Keratinocyte (primary cell): ENCODE data around the gene SIM1. TPM values are rescaled to one million over a fixed set of nuclear protein-coding genes. Genes with fewer than 3 reads are reported as not detected.

Experiments
- DNase-seq: peaks from one replicate; pipeline ENCODE4 v3.0.0-alpha.2; 2011; ENCODE audit warnings: low read depth, missing footprints, low spot score
- FAIRE-seq: peaks from 2 replicates; lab custom pipeline; 2011; peaks lifted over from hg19 to GRCh38; lab: Jason Lieb, UNC
- H2AFZ ChIP-seq: 2 replicates; pipeline ENCODE4 v1.6.0; 2012; ENCODE audit warnings: low read length, control low read depth, inconsistent platforms; ENCODE audit not compliant: control insufficient read depth
- H3K27ac ChIP-seq: 2 replicates; pipeline ENCODE4 v1.5.1; 2011; ENCODE audit warnings: low read length; ENCODE audit not compliant: control insufficient read depth, insufficient read depth
- H3K27me3 ChIP-seq: 3 replicates; pipeline ENCODE4 v1.6.0; 2011; ENCODE audit warnings: low read length; ENCODE audit not compliant: control insufficient read depth, insufficient read depth; ENCODE audit errors: extremely low read depth
- H3K36me3 ChIP-seq, 2 experiments: 2 replicates in 1 of 2; 3 replicates in 1 of 2; pipeline ENCODE4 v1.5.1; 2011; ENCODE audit warnings: low read length in 2 of 2, mild to moderate bottlenecking in 1 of 2; ENCODE audit not compliant: control insufficient read depth in 2 of 2, insufficient read depth in 2 of 2; ENCODE audit errors: extremely low read depth in 1 of 2
- H3K4me1 ChIP-seq: 3 replicates; pipeline ENCODE4 v1.5.1; 2011; ENCODE audit warnings: low read length; ENCODE audit not compliant: control insufficient read depth, insufficient read depth; ENCODE audit errors: extremely low read depth
- H3K4me2 ChIP-seq: 3 replicates; pipeline ENCODE4 v1.6.0; 2011; ENCODE audit warnings: low read depth, low read length; ENCODE audit not compliant: control insufficient read depth, insufficient read depth; ENCODE audit errors: extremely low read depth
- H3K4me3 ChIP-seq, 3 experiments: fragments of 200-600 bp in 1 of 3; sonication (generic) in 1 of 3; 2 replicates in 2 of 3; 3 replicates in 1 of 3; pipeline ENCODE4 v1.5.1; 2011 to 2016; ENCODE audit warnings: low read length in 3 of 3, mild to moderate bottlenecking in 3 of 3, control low read depth in 2 of 3, inconsistent platforms in 1 of 3, low read depth in 1 of 3, mixed read lengths in 1 of 3, mixed run types in 1 of 3, moderate library complexity in 1 of 3; ENCODE audit not compliant: control insufficient read depth in 2 of 3, insufficient read depth in 2 of 3; ENCODE audit errors: extremely low read depth in 1 of 3
- H3K79me2 ChIP-seq: 2 replicates; pipeline ENCODE4 v1.6.0; 2012; ENCODE audit warnings: low read length; ENCODE audit not compliant: control insufficient read depth, insufficient read depth
- H3K9ac ChIP-seq: 3 replicates; pipeline ENCODE4 v1.6.0; 2011; ENCODE audit warnings: low read length; ENCODE audit not compliant: control insufficient read depth, insufficient read depth; ENCODE audit errors: extremely low read depth
- H3K9me1 ChIP-seq: 3 replicates; pipeline ENCODE4 v1.6.0; 2011; ENCODE audit warnings: low read length; ENCODE audit not compliant: control insufficient read depth, insufficient read depth; ENCODE audit errors: extremely low read depth
- H3K9me3 ChIP-seq: 2 replicates; pipeline ENCODE4 v1.5.1; 2012; ENCODE audit warnings: low read depth, low read length; ENCODE audit not compliant: control insufficient read depth
- H4K20me1 ChIP-seq: 3 replicates; pipeline ENCODE4 v1.6.0; 2011; ENCODE audit warnings: low read length; ENCODE audit not compliant: control insufficient read depth, insufficient read depth; ENCODE audit errors: extremely low read depth
- EZH2 ChIP-seq: IDR thresholded peaks from one replicate; pipeline ENCODE4 v1.6.1; 2012; ENCODE audit warnings: inconsistent platforms, mild to moderate bottlenecking, low read length, moderate library complexity
- dilution Hi-C: fragments of 300-500 bp; cut with MboI; formaldehyde crosslinking; loops from one replicate; pipeline ENCODE4 v1.7.0; 2020; ENCODE audit warnings: low sequenced_read_pairs; ENCODE audit not compliant: extremely low pct_ligation_motif_present
- polyA plus RNA-seq, 5 experiments: library from polyadenylated mRNA; depleted of rRNA in 3 of 5; stranded (reverse) in 3 of 5; stranded (forward) in 1 of 5; unstranded in 1 of 5; fragments of >200 nt; gene quantifications; 1 replicate in 1 of 5; 2 replicates in 3 of 5; 3 replicates in 1 of 5; pipeline versions ENCODE4 v1.2.1 to v1.2.3, GENCODE V29; 2011 to 2012; ENCODE audit warnings: missing spikeins in 2 of 5, low read depth in 1 of 5, low replicate concordance in 1 of 5
- TF ChIP-seq, protein P1 (sequence below), 3 experiments: IDR thresholded peaks in 1 of 3; conservative IDR thresholded peaks in 1 of 3; optimal IDR thresholded peaks in 1 of 3; 2 replicates in 2 of 3; 3 replicates in 1 of 3; pipeline versions ENCODE3 to v1.5.1; 2011; ENCODE audit warnings: low read length in 3 of 3, mild to moderate bottlenecking in 3 of 3, moderate library complexity in 2 of 3, control low read depth in 1 of 3, inconsistent platforms in 1 of 3; ENCODE audit not compliant: insufficient read depth in 2 of 3; ENCODE audit errors: extremely low read depth in 1 of 3

SIM1 gene
- polyA plus RNA-seq, 1 donor (not counting 4 experiments of a cell fraction or from before 2014, with no cell fraction given) = not detected

- no peak for FAIRE-seq
- H3K4me1 ChIP-seq = no peaks in the 10 kb centered on the region
- no peak overlapping the region for H3K4me3 ChIP-seq
- H3K79me2 ChIP-seq = no peaks in the 10 kb centered on the region
- peaks cover 93% of the 10 kb centered on the region for H3K27me3 ChIP-seq
- no peak overlapping the region for H3K9ac ChIP-seq
- no peak overlapping the region for H3K27ac ChIP-seq
- H3K9me3 ChIP-seq = no peaks in the 10 kb centered on the region
- dilution Hi-C loops = no loop called here
- no peak for DNase-seq
- TF ChIP-seq, protein P1, sequence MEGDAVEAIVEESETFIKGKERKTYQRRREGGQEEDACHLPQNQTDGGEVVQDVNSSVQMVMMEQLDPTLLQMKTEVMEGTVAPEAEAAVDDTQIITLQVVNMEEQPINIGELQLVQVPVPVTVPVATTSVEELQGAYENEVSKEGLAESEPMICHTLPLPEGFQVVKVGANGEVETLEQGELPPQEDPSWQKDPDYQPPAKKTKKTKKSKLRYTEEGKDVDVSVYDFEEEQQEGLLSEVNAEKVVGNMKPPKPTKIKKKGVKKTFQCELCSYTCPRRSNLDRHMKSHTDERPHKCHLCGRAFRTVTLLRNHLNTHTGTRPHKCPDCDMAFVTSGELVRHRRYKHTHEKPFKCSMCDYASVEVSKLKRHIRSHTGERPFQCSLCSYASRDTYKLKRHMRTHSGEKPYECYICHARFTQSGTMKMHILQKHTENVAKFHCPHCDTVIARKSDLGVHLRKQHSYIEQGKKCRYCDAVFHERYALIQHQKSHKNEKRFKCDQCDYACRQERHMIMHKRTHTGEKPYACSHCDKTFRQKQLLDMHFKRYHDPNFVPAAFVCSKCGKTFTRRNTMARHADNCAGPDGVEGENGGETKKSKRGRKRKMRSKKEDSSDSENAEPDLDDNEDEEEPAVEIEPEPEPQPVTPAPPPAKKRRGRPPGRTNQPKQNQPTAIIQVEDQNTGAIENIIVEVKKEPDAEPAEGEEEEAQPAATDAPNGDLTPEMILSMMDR (optimal IDR thresholded peaks at IDR 0.05 in 1 of 3, IDR thresholded peaks at IDR 0.05 in 1 of 3, conservative IDR thresholded peaks at IDR 0.05 in 1 of 3; ENCODE audit: extremely low read depth in 1 of 3, insufficient read depth in 2 of 3, low read length in 3 of 3) = no peak
- peak; percentile 38 for TF ChIP-seq EZH2
- H2AFZ ChIP-seq = no peak overlapping the region
- H3K36me3 ChIP-seq = no peaks in the 10 kb centered on the region
- no peak overlapping the region for H3K4me2 ChIP-seq
- no peaks in the 10 kb centered on the region for H3K9me1 ChIP-seq
- H4K20me1 ChIP-seq = no peaks in the 10 kb centered on the region
Measured at GRCh38 chr6:100449239-100449691, 15.5 kb downstream of the SIM1 start.

GRCh38 chr6:100447900-100448748, 16.6 kb downstream of the SIM1 start:
- H3K9me3 ChIP-seq = no peaks in the 10 kb centered on the region
- H3K4me3 ChIP-seq = no peak overlapping the region
- FAIRE-seq = no peak
- DNase-seq = no peak
- dilution Hi-C loops = no loop called here
- H3K27ac ChIP-seq = no peak overlapping the region
- no peaks in the 10 kb centered on the region for H4K20me1 ChIP-seq
- peak; percentile 56 for TF ChIP-seq EZH2
- TF ChIP-seq, protein P1 (optimal IDR thresholded peaks at IDR 0.05 in 1 of 3, IDR thresholded peaks at IDR 0.05 in 1 of 3, conservative IDR thresholded peaks at IDR 0.05 in 1 of 3; ENCODE audit: extremely low read depth in 1 of 3, insufficient read depth in 2 of 3, low read length in 3 of 3) = no peak
- H3K4me2 ChIP-seq = peak overlapping the region; percentile 8
- no peak overlapping the region for H2AFZ ChIP-seq
- H3K79me2 ChIP-seq = no peaks in the 10 kb centered on the region
- no peaks in the 10 kb centered on the region for H3K4me1 ChIP-seq
- H3K27me3 ChIP-seq = peaks cover 86% of the 10 kb centered on the region
- H3K9ac ChIP-seq = no peak overlapping the region
- H3K9me1 ChIP-seq = no peaks in the 10 kb centered on the region
- no peaks in the 10 kb centered on the region for H3K36me3 ChIP-seq
